GM13977 (cell line): ENCODE measurements around the gene PEX5L.
"Not testable (repeated sequence)": the region's sequence is repeated elsewhere in the genome, so short reads cannot be mapped to it uniquely, and the experiment has no call there.

Source experiments
- DNase-seq: peaks from one replicate; pipeline ENCODE4 v3.0.0; 2012; ENCODE audit warnings: low spot score
- CTCF ChIP-seq: IDR thresholded peaks from 2 replicates; pipeline ENCODE4 v1.5.1; 2012; ENCODE audit warnings: mild to moderate bottlenecking, control low read depth; ENCODE audit not compliant: insufficient read depth; ENCODE audit errors: extremely low read depth, missing control alignments
- in situ Hi-C: fragments of 300-500 bp; cut with MboI; formaldehyde crosslinking; loops from one replicate; pipeline ENCODE4 v1.12.0; 2022; ENCODE audit warnings: low sequenced_read_pairs, low pct_unique_long_range_greater_than_20kb, mixed read lengths, inconsistent platforms; ENCODE audit not compliant: unreplicated experiment

PEX5L gene

GRCh38 chr3:180070925-180071324, 34.2 kb upstream of the PEX5L start:
- no peak for TF ChIP-seq CTCF
- no peak for DNase-seq
- in situ Hi-C loops, result no loop called here

- TF ChIP-seq CTCF, result no peak
- DNase-seq, result no peak
- in situ Hi-C loops, result no loop called here
These were observed 31.3 kb upstream of the PEX5L start for GRCh38 chr3:180068023-180068422.

GRCh38 chr3:180066598-180066997, 29.9 kb upstream of the PEX5L start:
- in situ Hi-C loops, result no loop called here
- TF ChIP-seq CTCF, result no peak
- DNase-seq, result no peak

- peak; percentile 4 for TF ChIP-seq CTCF
- in situ Hi-C loops, result no loop called here
- no peak for DNase-seq
These were observed 27.0 kb upstream of the PEX5L start for GRCh38 chr3:180063783-180064182.

- in situ Hi-C loops, result no loop called here
- TF ChIP-seq CTCF, result no peak
- DNase-seq, result no peak
These were observed 26.0 kb upstream of the PEX5L start for GRCh38 chr3:180062771-180063170.

GRCh38 chr3:180059356-180059755, 22.6 kb upstream of the PEX5L start:
- TF ChIP-seq CTCF, result no peak
- no peak for DNase-seq
- in situ Hi-C loops, result no loop called here

- in situ Hi-C loops, result no loop called here
- no peak for TF ChIP-seq CTCF
- DNase-seq, result no peak
These were observed 21.5 kb upstream of the PEX5L start for GRCh38 chr3:180058238-180058637.

GRCh38 chr3:180055656-180056055, 18.9 kb upstream of the PEX5L start:
- in situ Hi-C loops, DNase-seq: not testable (repeated sequence)
